Astrocyte of the spinal cord (primary cell): ENCODE data around the gene FAM216A.

ENCODE experiments used
- DNase-seq: peaks from one replicate; pipeline ENCODE4 v3.0.0; 2011; ENCODE audit warnings: low read depth, low spot score
- H3K4me3 ChIP-seq: 2 replicates; pipeline ENCODE4 v1.5.1; 2011; ENCODE audit warnings: low read depth, mild to moderate bottlenecking, low read length, moderate library complexity
- in situ Hi-C: cut with HindIII; loops from 2 replicates; pipeline ENCODE4 v1.10.0; 2017; ENCODE audit warnings: low sequenced_read_pairs
- TF ChIP-seq, protein P1 (sequence below): IDR thresholded peaks from 2 replicates; pipeline ENCODE4 v1.5.1; 2012; ENCODE audit warnings: low read depth, mild to moderate bottlenecking, low read length, inconsistent platforms

The FAM216A gene

DNA sequence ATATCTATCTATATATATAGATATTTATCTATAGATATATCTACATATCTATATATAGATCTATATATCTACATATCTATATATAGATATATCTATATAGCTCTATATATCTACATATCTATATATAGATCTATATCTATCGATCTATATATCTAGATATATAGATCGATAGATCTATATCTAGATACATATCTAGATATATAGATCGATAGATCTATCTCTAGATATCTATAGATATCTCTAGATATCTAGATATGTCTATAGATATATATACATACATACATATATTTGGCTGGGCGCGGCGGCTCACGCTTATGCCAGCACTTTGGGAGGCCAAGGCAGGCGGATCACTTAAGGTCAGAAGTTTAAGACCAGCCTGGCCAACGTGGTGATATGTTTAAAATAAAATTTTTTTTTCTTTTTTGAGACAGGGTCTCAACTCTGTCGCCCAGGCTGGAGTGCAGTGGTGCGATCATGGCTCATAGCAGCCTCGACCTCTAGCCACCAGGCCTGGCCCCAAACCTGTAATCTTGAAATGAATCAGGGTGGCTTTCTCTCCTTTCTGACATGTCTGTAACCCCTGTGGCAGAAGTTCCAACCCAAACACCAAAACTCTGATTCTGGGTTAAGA, 36.6 kb upstream of the FAM216A start:
- DNase-seq, result no peak
- H3K4me3 ChIP-seq, result peak overlapping the region; percentile 41

DNA sequence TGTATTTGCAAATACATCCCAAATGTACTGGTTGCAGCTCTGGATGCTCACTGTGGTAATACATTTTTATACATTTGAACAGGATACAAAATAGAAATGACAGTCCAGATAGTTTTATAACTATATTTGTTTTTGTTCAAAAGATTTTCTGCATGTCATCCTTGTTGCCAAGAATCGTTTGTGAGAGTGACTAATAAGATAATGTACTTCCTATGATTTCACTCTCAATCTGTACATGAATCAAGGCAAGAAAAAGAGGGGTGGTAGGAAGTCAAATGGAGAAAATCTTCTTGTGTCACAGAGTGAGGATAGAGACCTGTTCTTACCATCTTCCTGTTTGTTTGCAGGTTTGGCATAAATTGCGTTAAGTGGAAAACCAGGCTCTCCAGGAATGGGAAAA, 32.4 kb upstream of the FAM216A start:
- in situ Hi-C loops, result no loop called here
- TF ChIP-seq, protein P1, sequence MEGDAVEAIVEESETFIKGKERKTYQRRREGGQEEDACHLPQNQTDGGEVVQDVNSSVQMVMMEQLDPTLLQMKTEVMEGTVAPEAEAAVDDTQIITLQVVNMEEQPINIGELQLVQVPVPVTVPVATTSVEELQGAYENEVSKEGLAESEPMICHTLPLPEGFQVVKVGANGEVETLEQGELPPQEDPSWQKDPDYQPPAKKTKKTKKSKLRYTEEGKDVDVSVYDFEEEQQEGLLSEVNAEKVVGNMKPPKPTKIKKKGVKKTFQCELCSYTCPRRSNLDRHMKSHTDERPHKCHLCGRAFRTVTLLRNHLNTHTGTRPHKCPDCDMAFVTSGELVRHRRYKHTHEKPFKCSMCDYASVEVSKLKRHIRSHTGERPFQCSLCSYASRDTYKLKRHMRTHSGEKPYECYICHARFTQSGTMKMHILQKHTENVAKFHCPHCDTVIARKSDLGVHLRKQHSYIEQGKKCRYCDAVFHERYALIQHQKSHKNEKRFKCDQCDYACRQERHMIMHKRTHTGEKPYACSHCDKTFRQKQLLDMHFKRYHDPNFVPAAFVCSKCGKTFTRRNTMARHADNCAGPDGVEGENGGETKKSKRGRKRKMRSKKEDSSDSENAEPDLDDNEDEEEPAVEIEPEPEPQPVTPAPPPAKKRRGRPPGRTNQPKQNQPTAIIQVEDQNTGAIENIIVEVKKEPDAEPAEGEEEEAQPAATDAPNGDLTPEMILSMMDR, result no peak
- H3K4me3 ChIP-seq, result no peak overlapping the region
- no peak for DNase-seq

More for the DNA sequence above, 36.6 kb upstream of the FAM216A start:
- in situ Hi-C loops, result no loop called here
- TF ChIP-seq, protein P1, result no peak

DNA sequence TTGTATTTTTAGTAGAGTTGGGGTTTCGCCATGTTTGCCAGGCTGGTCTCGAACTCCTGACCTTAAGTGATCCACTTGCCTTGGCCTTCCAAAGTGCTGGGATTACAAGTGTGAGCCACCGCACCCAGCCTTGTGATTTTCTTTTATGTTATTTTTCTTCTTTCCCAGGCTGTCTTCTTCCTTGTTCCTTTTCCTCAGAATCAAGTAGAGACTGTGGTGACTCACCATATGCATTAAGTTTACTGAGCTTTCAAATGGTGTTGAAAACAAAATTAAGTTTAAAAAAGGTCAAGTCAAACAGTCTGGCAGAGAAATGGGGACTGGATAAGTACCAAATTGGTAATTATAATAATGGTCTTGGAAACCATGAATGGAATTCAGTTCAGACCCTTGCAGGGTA, 24.2 kb upstream of the FAM216A start:
- TF ChIP-seq, protein P1, result no peak
- in situ Hi-C loops, result no loop called here
- DNase-seq, result no peak
- no peak overlapping the region for H3K4me3 ChIP-seq

DNA sequence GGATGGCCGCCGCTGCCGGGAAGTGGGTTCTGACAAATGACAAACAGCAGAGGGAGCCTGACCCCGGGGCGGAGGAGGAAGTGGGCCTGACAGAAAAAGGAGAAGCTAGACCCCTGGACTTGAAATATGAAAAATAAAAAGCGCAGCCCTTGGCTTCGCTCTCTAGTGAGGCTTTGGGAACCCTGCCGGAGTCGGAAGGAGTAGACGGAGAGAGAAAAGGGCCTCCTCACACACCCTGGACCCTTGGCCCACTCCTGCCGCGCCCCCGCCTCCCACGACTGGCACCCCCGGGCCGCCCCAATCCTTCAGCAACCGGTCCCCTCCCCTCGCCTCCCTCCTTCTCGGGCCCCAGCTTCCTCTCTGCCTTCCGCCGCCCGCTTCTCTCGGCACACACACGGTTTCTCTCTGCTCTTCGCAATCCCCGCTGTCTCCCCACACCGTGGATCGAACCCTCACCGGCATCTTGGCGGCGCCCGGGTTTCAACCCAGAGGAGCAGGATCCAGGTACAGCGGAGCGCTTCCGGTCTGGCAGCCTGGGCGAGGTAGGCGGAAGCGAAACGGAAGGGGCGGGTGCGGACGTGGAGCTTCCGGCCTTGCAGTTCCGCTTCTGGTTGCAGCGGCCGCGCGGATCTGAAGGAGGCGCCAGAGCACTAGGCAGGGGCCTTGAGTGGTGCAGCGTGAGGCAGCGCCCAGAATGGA, 18.7 kb upstream of the FAM216A start, which contains the start of gene ARPC3:
TSS of gene ARPC3 (minus strand) at position 539 of the 699 bp plus-strand sequence. CDS start at position 462, 77 bp downstream.
- DNase-seq, result peak; percentile 93
- TF ChIP-seq, protein P1, result peak; percentile 95
- peak within 1 kb of the TSS; percentile 76 for H3K4me3 ChIP-seq
- in situ Hi-C loops, result no loop called here

DNA sequence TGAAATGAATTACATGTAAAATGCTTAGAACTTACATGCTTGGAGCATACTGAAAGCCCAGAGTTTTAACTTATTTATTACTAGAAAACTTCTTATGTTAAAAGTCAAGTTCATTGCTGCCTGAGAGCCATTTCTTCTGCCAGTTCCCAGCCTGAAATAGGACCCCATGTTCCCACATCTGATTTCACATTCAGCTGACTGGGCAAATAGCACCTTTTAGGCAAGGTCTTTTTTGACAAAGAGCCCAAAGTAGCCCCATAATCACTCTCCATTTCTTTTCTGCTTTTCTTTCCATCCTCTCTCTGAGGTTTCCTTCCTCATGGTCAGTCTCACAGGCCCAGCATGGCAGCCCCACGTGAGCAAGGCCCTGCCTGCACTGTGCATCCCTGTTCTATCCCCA, 17.4 kb upstream of the FAM216A start:
- TF ChIP-seq, protein P1, result no peak
- in situ Hi-C loops, result no loop called here

DNA sequence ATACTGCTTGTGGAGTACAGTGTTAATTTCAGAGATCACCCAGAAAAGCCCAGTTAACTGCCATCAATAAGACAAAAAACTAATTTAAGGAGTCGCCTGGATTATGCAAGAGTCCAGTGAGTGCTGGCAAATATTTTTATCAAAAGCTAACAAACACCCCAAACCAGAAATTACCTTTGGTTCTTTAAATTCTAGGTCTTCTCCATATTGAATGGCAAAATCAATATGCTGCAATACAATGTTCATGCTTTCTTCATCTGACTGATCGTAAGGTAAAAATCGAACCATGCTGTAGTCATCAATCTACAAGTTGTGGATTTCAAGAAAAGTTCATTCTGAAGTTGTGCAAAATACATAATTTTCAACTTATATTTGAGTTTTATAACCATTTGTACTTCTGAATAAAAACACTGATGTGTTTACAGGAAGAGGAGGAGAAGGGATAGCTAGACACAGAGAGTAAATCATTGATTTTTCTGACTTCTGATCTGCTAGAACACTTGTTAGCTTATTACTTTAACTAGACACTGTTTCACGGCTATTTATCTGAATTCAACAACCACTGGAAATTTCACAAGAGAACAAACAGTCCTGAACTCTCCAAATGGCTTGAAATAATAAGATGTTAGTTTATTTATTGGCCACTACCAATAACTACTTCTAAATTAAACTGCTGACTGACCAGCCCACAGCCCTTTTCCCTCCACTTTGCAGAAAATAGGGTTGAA, 14.9 kb upstream of the FAM216A start:
- H3K4me3 ChIP-seq, result no peak overlapping the region
- DNase-seq, result no peak
- TF ChIP-seq, protein P1, result no peak
- in situ Hi-C loops, result no loop called here

More for the DNA sequence above, 17.4 kb upstream of the FAM216A start:
- H3K4me3 ChIP-seq, result no peak overlapping the region
- DNase-seq, result no peak
